ENCODE data around the gene ATP2C2. TPM values are rescaled to one million over a fixed set of nuclear protein-coding genes. Genes with fewer than 3 reads are reported as not detected.
"Not testable (repeated sequence)": the region's sequence is repeated elsewhere in the genome, so short reads cannot be mapped to it uniquely, and the experiment has no call there.

ATP2C2 gene
- total RNA-seq, 1 donor from 2014 or later: 1.7 TPM

DNA sequence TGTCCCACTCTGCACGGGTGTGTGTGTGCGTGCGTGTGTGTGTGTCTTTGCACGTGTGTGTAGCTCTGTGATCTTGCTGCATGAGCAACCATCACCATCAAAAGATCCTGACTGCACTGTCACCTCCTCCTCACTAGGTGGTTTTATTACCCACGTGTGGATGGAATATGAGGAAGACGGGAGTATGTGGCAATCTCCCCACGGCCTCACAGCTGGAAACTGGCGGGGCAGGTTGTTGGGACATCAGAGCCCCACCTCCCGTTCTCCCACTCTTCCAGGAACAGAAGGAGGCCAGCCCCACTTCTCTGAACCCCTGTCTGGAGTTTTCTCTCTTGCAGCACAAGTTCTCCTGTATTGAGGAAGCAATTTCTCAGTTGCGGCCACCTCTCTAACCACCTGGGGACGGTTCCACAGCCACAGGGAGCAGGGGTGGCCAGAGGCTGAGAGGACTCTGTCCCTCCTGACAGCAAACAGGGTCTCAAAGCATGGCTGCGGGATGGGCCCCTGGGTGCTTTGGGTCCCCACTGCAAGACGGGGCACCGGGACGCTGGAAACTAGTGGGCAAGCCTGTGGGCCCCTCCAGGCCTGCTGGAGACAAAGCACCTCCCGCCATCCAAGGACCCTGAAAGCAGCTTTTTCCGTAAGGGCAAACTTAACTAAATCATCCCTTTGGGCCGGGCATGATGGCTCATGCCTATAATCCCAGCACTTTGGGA, 27.9 kb upstream of the ATP2C2 start:
- no peak for DNase-seq (ENCODE audit: low spot score)

DNA sequence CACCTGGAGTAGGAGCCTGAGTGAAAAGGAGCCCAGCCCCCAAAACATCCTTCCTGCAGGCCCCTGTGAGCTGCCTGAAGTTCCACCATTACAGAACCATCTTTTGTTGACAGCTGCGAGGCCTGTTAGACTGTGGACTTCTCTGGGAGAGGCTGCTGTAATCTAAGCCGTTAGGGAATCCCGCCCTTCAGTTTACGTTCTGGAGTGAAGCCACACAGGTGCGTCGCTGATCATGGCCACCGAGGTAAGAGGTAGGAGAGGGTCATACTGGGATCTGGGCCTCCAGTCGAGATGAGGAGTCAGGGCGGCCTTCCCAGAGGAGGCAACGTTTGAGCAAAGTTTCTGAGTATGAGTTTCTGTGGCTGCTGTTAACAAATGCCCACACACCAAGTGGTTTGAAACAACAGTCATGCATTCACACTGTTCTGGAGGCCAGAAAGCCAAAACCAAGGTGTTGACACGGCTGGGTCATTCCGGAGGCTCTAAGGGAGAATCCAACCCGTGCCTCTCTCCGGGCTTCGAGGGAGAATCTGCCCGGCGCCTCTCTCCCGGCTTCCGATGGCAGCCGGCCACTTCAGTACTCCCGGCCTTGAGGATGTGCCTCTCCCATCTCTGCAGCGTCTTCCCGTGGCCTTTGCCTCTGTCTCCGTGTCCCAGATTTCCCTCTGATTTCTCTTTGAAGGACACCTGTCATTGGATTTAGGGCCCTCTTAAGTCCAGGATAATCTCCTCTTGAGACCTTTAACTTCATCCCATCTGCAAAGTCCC, 26.6 kb upstream of the ATP2C2 start:
- DNase-seq (ENCODE audit: low spot score): no peak

DNA sequence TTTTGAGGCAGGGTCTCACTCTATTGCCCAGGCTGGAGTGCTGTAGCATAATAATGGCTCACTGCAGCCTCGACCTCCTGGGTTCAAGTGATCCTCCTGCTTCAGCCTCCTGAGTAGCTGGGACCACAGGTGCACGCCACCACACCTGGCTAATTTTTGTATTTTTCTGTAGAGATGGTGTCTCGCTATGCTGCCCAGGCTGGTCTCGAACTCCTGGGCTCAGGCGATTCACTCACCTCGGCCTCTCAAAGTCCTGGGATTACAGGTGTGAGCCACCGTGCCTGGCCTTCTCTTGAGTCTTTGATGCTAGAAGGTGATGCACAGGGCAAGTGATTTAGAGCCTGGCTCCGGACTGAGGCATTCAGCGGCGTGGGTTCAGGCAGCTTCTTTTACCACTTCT, 24.5 kb upstream of the ATP2C2 start:
- DNase-seq (ENCODE audit: low spot score): not testable (repeated sequence)

DNA sequence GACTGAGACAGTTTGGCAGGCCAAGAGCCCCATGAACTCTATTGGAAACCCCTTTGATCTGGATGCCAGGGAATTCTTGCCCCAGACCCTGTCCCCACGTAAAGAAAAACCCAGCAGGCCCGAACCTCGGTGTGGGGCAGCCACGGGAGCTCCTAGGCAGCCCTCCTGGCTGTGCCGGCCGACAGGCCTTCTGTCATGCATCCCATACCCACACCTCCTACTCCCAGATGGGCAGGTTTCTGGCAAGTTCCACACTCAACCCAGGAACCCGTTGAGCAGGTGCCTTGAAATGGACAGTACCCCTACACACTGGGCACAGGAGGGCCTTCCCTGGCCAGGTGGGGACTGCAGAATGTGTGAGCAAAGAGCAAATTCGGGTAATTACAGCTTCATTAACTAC, 23.6 kb upstream of the ATP2C2 start:
- DNase-seq (ENCODE audit: low spot score): no peak

DNA sequence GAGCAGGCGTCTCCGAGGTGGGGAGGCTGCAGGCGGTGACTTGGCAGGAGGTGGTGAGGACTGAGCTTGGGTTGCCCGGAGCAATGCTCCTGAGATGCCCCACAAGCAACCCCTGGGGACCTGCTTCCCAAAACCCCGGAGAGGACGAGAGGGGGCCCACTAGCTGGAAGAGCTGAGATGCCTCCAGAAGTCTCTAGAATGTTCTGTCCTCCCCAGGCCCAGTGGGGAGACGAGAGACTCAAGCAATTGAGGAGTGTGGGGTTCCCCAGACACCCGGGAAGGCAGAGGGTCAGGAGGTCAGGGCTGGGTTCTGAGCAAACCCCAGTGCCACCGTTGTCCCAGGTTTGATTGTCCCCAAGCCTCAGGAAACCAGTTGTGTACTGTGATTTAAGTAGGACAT, 21.2 kb upstream of the ATP2C2 start:
- no peak for DNase-seq (ENCODE audit: low spot score)

DNA sequence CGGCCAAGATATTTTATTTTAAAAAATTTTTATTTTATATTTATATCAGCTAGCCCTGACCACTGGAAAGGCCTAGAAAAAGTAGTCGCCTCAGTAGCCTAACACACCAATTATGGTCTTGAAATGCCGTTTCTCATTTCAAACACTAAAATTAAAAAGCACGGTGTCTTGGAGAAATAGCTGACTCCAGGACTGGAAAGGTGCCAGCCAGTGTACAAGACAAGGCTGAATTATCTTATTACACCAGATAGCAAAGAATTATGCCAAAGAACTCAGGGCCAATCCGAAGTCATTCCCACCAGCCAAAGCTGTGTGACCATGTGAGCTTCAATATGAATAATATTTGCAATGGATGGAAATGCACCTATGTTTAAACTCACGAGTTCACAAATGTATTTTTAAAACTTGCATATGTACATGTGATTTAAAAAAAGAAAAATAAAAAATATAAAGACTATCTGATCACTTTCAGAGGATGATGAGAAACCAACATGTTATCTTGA, 19.9 kb upstream of the ATP2C2 start:
- DNase-seq (ENCODE audit: low spot score): no peak

DNA sequence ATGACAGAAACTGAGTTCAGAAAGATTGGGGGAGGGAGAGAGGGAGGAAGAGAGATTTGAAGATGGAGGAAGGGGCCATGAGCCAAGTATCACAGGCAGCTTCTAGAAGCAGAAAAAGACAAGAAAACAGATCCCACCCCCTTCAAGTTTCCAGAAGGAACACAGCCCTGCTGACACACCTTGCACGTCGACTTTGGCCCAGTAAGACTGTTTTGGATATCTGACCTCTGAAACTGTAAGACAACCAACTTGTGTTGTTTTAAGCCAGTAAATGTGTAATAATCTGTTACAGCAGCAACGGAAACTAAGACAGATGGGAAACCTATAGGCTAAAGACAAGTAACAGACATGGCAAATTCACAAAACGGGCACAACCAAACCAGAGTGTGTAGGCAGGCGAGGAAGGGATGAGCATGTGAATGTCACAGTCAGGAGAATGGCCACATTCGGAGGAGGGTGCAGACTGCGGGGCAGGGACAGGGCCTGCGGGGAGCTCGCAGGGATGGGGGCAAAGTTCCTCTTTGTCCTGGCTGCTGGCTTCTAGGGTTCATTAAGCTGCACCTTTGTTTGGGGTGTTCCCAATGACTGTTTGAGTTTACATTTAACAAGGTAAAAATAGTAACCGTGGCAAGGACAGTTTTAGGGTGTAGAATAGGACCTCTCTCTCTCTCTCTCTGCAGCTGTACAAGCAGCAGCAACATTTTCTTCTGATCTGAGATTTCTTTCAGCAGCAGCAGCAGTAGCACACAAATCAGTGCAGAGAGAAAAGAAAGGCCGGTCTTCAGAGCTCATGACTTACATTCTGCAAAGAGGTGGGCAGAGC, 18.3 kb upstream of the ATP2C2 start:
- DNase-seq (ENCODE audit: low spot score): no peak

DNA sequence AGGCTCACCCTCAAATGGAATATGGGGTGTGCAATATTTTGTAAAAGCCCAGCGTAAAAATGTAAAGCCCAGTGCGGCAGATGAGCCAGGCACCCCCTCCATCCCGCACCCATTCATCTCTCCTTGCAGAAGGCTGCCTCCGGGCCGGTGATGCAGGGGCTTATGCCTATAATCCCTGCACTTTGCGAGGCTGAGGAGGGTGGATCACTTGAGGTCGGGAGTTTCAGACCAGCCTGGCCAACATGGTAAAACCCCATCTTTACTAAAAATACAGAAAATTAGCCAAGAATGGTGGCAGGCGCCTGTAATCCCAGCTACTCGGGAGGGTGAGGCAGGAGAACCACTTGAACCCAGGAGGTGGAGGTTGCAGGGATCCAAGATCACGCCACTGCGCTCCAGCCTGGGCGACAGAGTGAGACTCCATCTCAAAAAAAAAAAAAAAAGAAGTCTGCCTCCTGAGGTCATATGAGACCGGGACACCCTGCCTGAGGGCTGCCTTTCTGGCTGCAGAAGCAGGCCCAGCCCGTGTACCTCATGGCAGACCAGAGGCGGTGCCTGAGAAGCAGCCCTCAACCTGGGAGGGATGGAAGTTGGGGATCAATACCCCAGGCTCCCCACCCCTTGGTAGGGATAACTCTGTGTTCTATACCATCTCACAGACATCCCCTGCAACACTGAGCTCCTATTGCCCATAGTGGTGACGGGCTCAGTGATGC, 17.5 kb upstream of the ATP2C2 start:
- DNase-seq (ENCODE audit: low spot score): no peak

DNA sequence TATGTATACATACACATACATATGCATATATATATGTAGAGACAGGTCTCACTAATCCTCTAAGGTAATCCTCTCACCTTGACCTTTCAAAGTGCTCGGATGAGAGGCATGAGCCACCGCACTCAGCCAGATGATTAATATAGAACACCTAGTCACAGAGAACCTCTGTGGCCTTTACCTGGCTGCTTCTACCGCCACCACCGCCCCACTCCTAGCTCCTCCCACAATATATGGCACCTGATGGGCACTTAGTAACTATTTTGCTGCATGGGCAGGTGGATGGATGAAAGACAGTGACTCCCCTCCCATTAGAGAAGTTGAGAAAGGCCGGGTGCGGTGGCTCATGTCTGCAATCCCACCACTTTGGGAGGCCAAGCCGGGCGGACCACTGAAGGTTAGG, 16.7 kb upstream of the ATP2C2 start:
- DNase-seq (ENCODE audit: low spot score): no peak

DNA sequence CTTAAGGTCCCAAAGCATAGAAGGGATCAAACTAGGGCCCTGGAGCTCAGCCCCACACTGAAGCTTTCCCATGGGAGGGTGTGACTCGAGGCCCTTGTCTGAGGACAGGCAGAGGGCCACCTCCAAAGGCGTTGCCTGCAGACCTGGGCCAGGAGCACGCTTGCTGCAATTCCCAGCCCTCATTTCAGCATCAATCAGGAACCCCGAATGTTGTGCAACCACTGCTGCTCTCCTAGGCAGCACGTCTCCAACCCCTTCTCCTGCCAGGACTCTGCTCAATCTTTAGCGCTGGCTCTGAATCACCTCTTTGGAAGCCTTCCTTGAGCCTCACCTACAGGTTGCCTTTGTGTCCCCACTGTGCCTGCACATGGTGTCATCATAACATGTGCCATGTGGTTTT, 14.0 kb upstream of the ATP2C2 start:
- DNase-seq (ENCODE audit: low spot score): no peak

DNA sequence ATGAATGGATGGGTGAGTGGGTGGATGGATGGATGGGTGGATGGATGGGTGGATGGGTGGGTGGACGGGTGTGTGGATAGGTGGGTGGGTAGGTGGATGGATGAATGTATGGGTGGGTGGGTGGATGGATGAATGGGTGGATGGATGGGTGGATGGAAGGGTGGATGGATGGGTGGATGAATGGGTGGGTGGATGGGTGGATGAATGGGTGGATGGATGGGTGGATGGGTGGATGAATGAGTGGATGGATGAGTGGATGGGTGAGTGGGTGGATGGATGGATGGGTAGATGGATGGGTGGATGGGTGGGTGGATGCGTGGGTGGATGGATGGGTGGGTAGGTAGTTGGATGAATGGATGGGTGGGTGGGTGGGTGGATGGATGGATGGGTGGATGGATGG, 13.2 kb upstream of the ATP2C2 start:
- DNase-seq (ENCODE audit: low spot score): no peak

DNA sequence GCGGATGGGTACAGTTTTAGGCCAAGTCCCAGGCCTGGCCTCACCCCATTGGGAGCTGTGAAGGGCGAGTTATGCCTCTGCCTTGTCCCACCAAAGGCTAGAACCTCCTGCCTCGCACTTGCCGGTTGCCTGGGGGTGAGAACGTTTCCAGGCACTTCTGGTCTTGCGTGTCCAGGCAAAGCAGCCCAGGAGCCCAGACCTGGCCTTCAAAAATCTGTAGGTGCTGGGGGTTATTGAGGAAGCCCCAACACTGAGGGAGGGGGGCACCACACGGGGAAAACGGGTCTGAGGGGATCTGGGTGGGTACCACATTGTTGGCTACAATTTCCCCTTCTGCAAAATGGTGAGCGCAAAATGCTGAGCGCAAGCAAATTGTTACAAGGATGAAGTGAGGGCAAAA, 12.2 kb upstream of the ATP2C2 start:
- no peak for DNase-seq (ENCODE audit: low spot score)

DNA sequence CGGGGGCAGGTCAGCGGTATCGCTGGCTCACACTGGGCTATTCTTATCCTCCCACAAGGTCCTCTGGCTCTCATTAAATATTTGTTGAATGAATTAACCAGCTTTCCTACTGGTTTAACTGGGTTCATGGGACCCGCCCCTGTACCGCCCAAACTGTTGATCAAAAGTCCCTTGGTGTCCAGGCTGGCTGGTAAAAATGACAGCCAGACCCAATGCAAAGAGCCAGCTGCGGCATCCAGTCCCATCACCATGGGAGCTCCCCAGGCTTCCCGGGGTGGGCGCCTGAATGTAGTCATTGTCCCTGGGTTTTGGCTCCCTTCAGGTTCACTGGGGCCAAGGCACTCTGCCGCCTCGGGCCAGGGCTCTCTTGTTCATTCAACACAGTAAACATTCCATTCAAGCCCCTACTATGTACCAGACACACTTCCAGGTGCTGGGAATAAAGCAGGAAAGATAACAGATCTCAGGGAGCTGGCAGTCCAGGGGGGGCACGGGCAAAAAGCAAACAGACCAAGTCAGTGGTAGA, 11.7 kb upstream of the ATP2C2 start:
- no peak for DNase-seq (ENCODE audit: low spot score)

DNA sequence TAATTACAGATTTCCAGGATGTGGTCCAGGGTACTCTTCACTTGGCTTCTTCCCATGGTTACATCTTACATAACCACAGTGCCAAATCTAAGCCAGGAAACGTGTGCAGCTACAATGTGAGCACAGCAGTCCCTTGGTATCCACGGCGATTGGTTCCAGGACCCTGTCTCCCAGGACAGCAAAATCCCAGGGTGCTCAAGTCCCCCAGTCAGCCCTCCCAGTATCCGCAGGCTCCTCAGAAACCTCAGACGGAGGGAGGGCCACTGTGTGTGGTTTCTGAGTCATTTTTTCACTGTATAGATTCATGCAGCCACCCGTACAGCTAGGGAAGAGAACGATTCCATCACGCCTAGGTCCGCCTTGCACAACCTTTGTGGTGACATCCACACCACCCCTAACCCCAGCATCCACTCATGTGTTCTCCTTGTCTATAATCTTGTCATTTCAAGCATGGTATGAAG, 11.1 kb upstream of the ATP2C2 start:
- no peak for DNase-seq (ENCODE audit: low spot score)

DNA sequence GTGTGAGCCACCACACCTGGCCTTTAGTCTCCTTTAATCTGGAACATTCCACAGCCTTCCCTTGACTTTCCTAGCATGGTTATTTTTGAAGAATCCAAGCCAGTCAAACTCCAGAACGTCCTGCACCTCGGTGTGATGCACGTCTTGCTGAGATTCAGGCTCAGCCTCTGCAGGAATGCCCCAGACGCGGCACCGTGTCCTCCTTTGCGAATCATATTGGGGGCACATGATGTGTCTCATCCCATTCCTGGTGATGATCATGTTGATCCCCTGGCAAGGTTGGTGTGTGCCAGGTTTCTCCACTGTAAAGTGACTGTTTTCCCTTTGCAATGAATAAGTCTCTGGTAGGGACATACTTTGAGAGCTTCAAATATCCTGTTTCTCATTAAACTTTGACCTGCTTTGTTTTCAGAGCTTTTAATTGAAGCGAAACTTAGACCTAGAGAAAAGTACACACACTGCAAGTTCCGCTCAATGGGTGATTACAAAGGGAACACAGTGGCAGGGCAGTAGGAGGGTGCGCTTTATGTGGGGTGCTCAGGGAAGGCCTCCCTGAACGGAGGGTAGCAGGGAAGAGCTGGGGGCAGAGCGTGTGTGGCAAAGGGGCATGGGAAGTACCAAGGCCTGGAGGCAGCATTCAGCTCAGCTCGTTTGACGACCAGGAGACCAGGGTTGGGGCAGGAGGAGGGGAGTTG, 9.6 kb upstream of the ATP2C2 start:
- no peak for DNase-seq (ENCODE audit: low spot score)

DNA sequence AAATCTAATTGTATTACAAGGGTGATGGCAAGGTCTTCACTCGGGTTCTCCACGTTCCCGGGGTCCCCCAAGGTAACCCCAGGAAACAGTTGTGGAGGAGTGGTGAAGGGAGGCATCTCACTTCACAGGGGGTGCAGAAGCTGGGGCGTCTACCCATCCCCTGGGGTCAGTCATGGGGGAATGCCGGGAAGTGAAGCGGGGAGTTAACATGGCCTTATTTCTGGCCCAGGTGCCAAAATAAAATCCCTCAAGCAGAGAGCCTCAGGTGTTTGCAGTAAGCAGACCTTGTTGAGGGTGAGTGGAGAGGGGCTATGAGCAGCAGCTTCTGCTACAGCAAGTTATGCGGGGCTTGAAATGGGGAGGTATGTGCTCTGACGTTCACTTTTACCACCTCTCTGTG, 9.0 kb upstream of the ATP2C2 start:
- DNase-seq (ENCODE audit: low spot score): no peak

DNA sequence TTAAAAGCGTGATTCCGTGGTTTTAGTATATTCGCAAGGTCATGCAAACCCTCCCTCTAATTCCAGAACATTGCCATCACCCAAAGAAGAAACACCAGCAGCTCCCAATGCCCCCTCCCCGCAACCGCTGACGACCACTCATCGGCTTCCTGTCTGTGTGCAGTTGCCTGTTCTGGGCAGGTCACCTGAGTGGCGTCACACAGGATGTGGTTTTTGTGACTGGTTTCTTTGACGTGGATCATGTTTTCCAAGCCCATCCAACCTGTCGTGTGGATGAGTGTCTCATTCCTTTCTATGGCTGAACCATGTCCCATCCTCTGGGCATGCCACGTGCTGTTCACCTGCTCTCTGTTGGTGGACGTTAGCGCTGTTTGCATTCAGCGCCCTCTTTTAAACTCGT, 8.2 kb upstream of the ATP2C2 start:
- no peak for DNase-seq (ENCODE audit: low spot score)

DNA sequence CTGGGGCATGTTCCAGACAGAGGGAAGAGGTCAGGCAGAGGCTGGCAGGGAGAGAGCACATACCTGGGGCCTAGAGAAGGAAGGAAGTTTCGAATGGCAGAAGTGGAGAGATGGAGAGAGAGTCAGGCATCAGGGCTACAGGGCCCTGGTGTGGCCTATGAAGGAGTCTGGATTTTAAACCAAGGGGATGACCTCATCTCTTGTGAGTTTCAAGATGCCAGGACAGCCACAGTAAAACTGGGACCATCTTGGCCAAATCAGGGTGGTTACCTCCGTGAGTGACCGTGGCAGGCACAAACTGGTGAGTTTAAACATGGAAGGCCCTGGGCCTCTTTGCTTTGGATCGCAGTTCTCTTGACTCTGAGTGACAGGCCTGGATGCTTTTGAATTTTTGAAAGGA, 7.6 kb upstream of the ATP2C2 start:
- DNase-seq (ENCODE audit: low spot score): no peak

DNA sequence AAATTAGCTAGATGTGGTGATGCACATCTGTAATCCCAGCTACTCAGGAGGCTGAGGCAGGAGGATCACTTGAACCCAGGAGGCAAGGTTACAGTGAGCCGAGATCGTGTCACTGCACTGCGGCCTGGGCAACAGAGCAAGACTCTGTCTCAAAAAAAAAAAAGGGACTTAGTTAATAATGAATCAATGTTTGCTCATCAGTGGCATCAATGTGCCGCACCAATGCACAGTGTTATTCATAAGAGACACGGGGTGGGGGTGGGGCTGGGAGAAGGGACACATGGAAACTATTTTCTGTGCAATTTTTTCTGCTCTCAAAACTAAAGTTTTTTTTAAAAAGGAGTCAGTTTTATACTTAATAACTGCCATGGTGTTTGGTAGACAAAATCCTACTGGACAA, 6.8 kb upstream of the ATP2C2 start:
- DNase-seq (ENCODE audit: low spot score): no peak

DNA sequence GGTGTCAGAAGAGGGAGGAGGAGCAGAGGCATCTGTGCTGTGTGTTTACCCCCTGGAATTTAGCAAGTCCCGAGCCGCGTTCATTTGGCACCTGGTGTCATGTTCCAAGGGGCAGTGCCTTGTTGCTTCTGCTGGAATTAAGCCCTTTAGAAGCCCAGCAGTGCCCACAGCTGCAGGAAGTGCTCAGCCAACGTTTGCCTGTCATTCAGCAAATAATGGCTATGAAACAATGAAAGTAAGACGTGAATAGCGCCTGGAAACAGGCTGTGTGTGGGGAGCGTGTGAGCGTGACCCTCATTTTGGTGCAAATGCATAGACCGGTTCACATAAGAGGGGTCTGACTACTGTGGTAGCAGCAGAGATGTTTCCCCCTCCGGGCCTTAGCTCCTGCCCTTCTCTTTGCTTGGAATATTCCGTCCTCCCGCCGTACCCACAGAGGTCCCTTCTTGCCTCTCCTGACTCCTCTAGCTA, 5.8 kb upstream of the ATP2C2 start:
- no peak for DNase-seq (ENCODE audit: low spot score)

DNA sequence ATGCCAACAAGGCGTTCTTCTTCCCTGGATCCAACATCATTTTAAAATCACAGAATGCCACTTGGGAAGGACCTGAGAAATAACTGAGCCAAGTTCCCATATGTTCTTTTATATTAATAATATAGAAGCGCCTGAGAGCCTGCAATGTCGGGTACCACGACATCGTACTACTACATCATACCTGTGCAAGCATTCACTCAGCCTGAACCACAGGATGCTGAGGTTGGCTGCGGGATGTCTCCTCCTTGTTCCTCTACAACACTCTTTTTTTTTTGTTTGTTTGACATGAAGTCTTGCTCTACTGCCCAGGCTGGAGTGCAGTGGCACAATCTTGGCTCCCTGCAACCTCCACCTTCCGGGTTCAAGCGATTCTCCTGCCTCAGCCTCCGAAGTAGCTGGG, 2.1 kb upstream of the ATP2C2 start:
- no peak for DNase-seq (ENCODE audit: low spot score)
